ENCODE measurements around the gene LRRTM3.

- TF ChIP-seq REST (IDR thresholded peaks at IDR 0.05; ENCODE audit: unreplicated experiment) (no peak), CTCF (conservative IDR thresholded peaks at IDR 0.05; ENCODE audit: low read depth in 2 of 2) (no peak), EZH2phosphoT487 (IDR thresholded peaks at IDR 0.05; ENCODE audit: unreplicated experiment) (no peak)
Measured at GRCh38 chr10:67077376-67077775, 151.5 kb downstream of the LRRTM3 start.
